H9 (cell line): ENCODE results near the gene ENOPH1. TPM values are rescaled to one million over a fixed set of nuclear protein-coding genes. Genes with fewer than 3 reads are reported as not detected.

Experiments used
- DNase-seq: peaks from one replicate; pipeline ENCODE4 v3.0.0-alpha.2; 2017
- H2AFZ ChIP-seq: one replicate; pipeline ENCODE4 v1.6.1; 2013; ENCODE audit warnings: mild to moderate bottlenecking, low read length, control low read depth, moderate library complexity
- H2AK5ac ChIP-seq: 2 replicates; pipeline ENCODE4 v1.6.1; 2013; ENCODE audit warnings: low read length, control low read depth, mixed read lengths; ENCODE audit not compliant: insufficient read length
- H2BK120ac ChIP-seq: one replicate; pipeline ENCODE4 v1.6.1; 2013; ENCODE audit warnings: low read depth, mild to moderate bottlenecking, low read length, control low read depth, inconsistent platforms; ENCODE audit not compliant: poor library complexity, severe bottlenecking
- H2BK12ac ChIP-seq: 2 replicates; pipeline ENCODE4 v1.6.1; 2013; ENCODE audit warnings: low read length, control low read depth, mixed read lengths, low read depth; ENCODE audit not compliant: insufficient read length
- H2BK15ac ChIP-seq: 2 replicates; pipeline ENCODE4 v1.6.1; 2013; ENCODE audit warnings: low read depth, low read length, control low read depth
- H2BK20ac ChIP-seq: one replicate; pipeline ENCODE4 v1.6.1; 2013; ENCODE audit warnings: low read depth, mild to moderate bottlenecking, low read length, control low read depth, inconsistent platforms; ENCODE audit not compliant: poor library complexity, severe bottlenecking
- H2BK5ac ChIP-seq: 2 replicates; pipeline ENCODE4 v1.6.1; 2013; ENCODE audit warnings: low read length, control low read depth, mixed read lengths; ENCODE audit not compliant: insufficient read length
- H3K14ac ChIP-seq: 2 replicates; pipeline ENCODE4 v1.6.1; 2013; ENCODE audit warnings: low read length, control low read depth; ENCODE audit not compliant: insufficient read depth
- H3K18ac ChIP-seq: 2 replicates; pipeline ENCODE4 v1.6.1; 2013; ENCODE audit warnings: low read depth, mild to moderate bottlenecking, mixed read lengths, low read length, control low read depth; ENCODE audit not compliant: insufficient read length
- H3K23ac ChIP-seq: 2 replicates; pipeline ENCODE4 v1.6.1; 2013; ENCODE audit warnings: low read length, control low read depth, mixed read lengths, low read depth; ENCODE audit not compliant: insufficient read length
- H3K23me2 ChIP-seq: 2 replicates; pipeline ENCODE4 v1.6.1; 2013; ENCODE audit warnings: low read depth, mild to moderate bottlenecking, mixed read lengths, low read length, control low read depth; ENCODE audit not compliant: insufficient read length, poor library complexity, severe bottlenecking
- H3K27ac ChIP-seq: 2 replicates; pipeline ENCODE4 v1.5.1; 2013; ENCODE audit warnings: low read length, control low read depth, mixed read lengths, low read depth; ENCODE audit not compliant: insufficient read length
- H3K27me3 ChIP-seq: 2 replicates; pipeline ENCODE4 v1.6.1; 2013; ENCODE audit warnings: low read length, control low read depth, inconsistent platforms; ENCODE audit not compliant: insufficient read depth
- H3K4ac ChIP-seq: 2 replicates; pipeline ENCODE4 v1.6.1; 2013; ENCODE audit warnings: low read depth, mild to moderate bottlenecking, control low read depth, inconsistent platforms, low read length, moderate library complexity
- H3K4me1 ChIP-seq: 2 replicates; pipeline ENCODE4 v1.6.1; 2013; ENCODE audit warnings: low read length, control low read depth, inconsistent platforms; ENCODE audit not compliant: insufficient read depth
- H3K4me2 ChIP-seq: 2 replicates; pipeline ENCODE4 v1.6.1; 2013; ENCODE audit warnings: low read length, control low read depth, mixed read lengths; ENCODE audit not compliant: insufficient read length, insufficient read depth
- H3K56ac ChIP-seq: 2 replicates; pipeline ENCODE4 v1.6.1; 2013; ENCODE audit warnings: low read depth, mild to moderate bottlenecking, mixed read lengths, low read length, control low read depth; ENCODE audit not compliant: insufficient read length
- H3K79me1 ChIP-seq: 2 replicates; pipeline ENCODE4 v1.6.1; 2013; ENCODE audit warnings: low read depth, mild to moderate bottlenecking, moderate library complexity, low read length, control low read depth, inconsistent platforms; ENCODE audit not compliant: insufficient read depth, poor library complexity, severe bottlenecking
- H3K79me2 ChIP-seq: 2 replicates; pipeline ENCODE4 v1.6.1; 2013; ENCODE audit warnings: low read length, control low read depth, inconsistent platforms; ENCODE audit not compliant: insufficient read depth
- H3K9ac ChIP-seq: 2 replicates; pipeline ENCODE4 v1.6.1; 2013; ENCODE audit warnings: low read length, control low read depth, mixed read lengths; ENCODE audit not compliant: insufficient read length; ENCODE audit errors: extremely low read depth
- H3K9me3 ChIP-seq: one replicate; pipeline ENCODE4 v1.6.1; 2013; ENCODE audit warnings: low read depth, low read length, inconsistent platforms; ENCODE audit not compliant: control insufficient read depth
- H3T11ph ChIP-seq: one replicate; pipeline ENCODE4 v1.6.1; 2013; ENCODE audit warnings: mild to moderate bottlenecking, low read length, control low read depth, inconsistent platforms
- H4K20me1 ChIP-seq: one replicate; pipeline ENCODE4 v1.6.1; 2013; ENCODE audit not compliant: control insufficient read depth, insufficient read length, insufficient read depth
- H4K5ac ChIP-seq: 2 replicates; pipeline ENCODE4 v1.6.1; 2013; ENCODE audit warnings: low read depth, mild to moderate bottlenecking, mixed read lengths, low read length, control low read depth; ENCODE audit not compliant: insufficient read length
- H4K8ac ChIP-seq: replicated peaks from 2 replicates; pipeline ENCODE4 v1.6.1; 2013; ENCODE audit warnings: low read length, control low read depth, mixed read lengths, low read depth; ENCODE audit not compliant: insufficient read length
- H4K91ac ChIP-seq: 2 replicates; pipeline ENCODE4 v1.6.1; 2013; ENCODE audit warnings: low read depth, mild to moderate bottlenecking, moderate library complexity, mixed read lengths, low read length, control low read depth; ENCODE audit not compliant: insufficient read length
- H3K27ac Mint-ChIP-seq, 3 experiments: 2 replicates in 2 of 3; 3 replicates in 1 of 3; pipeline ENCODE4 v1.8.0; 2020 to 2021; ENCODE audit warnings: mixed read lengths in 3 of 3, mild to moderate bottlenecking in 1 of 3, moderate library complexity in 1 of 3
- H3K27me3 Mint-ChIP-seq: 2 replicates; pipeline ENCODE4 v1.8.0; 2021; ENCODE audit warnings: low read depth, mild to moderate bottlenecking, moderate library complexity, mixed read lengths
- H3K36me3 Mint-ChIP-seq, 3 experiments: 2 replicates in 2 of 3; 3 replicates in 1 of 3; pipeline ENCODE4 v1.8.0; 2020 to 2021; ENCODE audit warnings: low read depth in 3 of 3, mixed read lengths in 3 of 3; ENCODE audit not compliant: insufficient read depth in 1 of 3
- H3K4me1 Mint-ChIP-seq, 2 experiments: 2 replicates each; pipeline ENCODE4 v1.8.0; 2020; ENCODE audit warnings: mixed read lengths in 2 of 2
- H3K4me3 Mint-ChIP-seq, 2 experiments: 2 replicates in 1 of 2; 3 replicates in 1 of 2; pipeline ENCODE4 v1.8.0; 2020 to 2021; ENCODE audit warnings: mild to moderate bottlenecking in 2 of 2, mixed read lengths in 2 of 2, moderate library complexity in 1 of 2
- H3K9me3 Mint-ChIP-seq, 2 experiments: 2 replicates in 1 of 2; 3 replicates in 1 of 2; pipeline ENCODE4 v1.8.0; 2020; ENCODE audit warnings: mild to moderate bottlenecking in 2 of 2, mixed read lengths in 2 of 2, moderate library complexity in 1 of 2
- WGBS: extraction: QIAGEN DNeasy Blood & Tissue Kit; methylation state at CpG from one replicate; pipeline ENCODE4 v1.1.7; 2013; ENCODE audit warnings: missing lambda C conversion rate, low lambda C conversion rate, mixed read lengths; ENCODE audit not compliant: insufficient read length; ENCODE audit errors: extremely low coverage; 5-methylcytosine and 5-hydroxymethylcytosine counted together
- total RNA-seq: library from RNA; stranded (reverse); gene quantifications from 2 replicates; pipeline ENCODE4 v1.2.1, GENCODE V29; 2021
- TF ChIP-seq, protein P1 (sequence below): fragments of 200-600 bp; sonication (generic); conservative IDR thresholded peaks from 3 replicates; pipeline ENCODE4 v1.8.0; 2021; ENCODE audit warnings: antibody characterized with exemption, mild to moderate bottlenecking

ENOPH1 gene
- total RNA-seq, 1 experiment from 2014 or later: 62.4 TPM

DNA sequence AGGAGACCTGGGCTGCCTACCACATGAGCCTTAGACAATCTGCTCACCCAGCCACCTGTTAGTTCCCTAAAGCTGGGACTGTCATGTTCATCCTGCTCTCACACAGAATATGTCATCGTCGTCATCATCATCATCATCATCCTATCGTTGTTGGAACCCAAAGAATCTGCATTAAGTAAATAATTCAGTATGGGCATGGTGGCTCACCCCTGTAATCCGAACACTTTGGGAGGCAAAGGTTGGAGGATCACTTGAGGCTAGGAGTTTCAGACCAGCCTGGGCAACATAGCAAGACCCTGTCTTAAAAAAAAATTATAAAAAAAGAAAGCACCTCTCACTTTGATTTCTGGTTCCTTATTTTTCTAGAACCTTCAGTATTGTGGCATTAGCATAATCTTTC lies 6.4 kb downstream of the ENOPH1 start:
- Mint-ChIP-seq H3K36me3 (peaks cover 45 to 60% (median 49%) of the 10 kb centered on the region in 3 experiments), H3K9me3 (no peaks in the 10 kb centered on the region), H3K27me3 (no peaks in the 10 kb centered on the region), H3K4me3 (no peak overlapping the region), H3K4me1 (peaks cover 52 to 54% of the 10 kb centered on the region in 2 experiments), H3K27ac (0 out of 7 replicates have a peak overlapping the region, but pooled peaks of 1 of the 3 experiments have one; percentile 65)
- Histone ChIP-seq H4K20me1 (no peaks in the 10 kb centered on the region), H4K5ac (no peak overlapping the region), H3K9me3 (no peaks in the 10 kb centered on the region), H3K79me1 (no peaks in the 10 kb centered on the region), H4K8ac (no peak overlapping the region), H2BK120ac (no peak overlapping the region), H3T11ph (no peak overlapping the region), H2BK12ac (no peak overlapping the region), H3K27ac (no peak overlapping the region), H3K56ac (no peak overlapping the region), H3K14ac (no peak overlapping the region), H2BK5ac (no peak overlapping the region), H2AFZ (no peak overlapping the region), H3K18ac (no peak overlapping the region), H3K79me2 (peaks cover 82% of the 10 kb centered on the region; the same call in 1 of the 2 replicates), H4K91ac (no peak overlapping the region), H3K4me1 (no peaks in the 10 kb centered on the region; the same call in 1 of the 2 replicates), H2BK20ac (no peak overlapping the region), H3K9ac (no peak overlapping the region), H3K4me2 (no peak overlapping the region), H2AK5ac (no peak overlapping the region), H3K27me3 (no peaks in the 10 kb centered on the region), H2BK15ac (no peak overlapping the region), H3K23ac (no peak overlapping the region), H3K23me2 (no peaks in the 10 kb centered on the region), H3K4ac (no peak overlapping the region)
- TF ChIP-seq, protein P1, sequence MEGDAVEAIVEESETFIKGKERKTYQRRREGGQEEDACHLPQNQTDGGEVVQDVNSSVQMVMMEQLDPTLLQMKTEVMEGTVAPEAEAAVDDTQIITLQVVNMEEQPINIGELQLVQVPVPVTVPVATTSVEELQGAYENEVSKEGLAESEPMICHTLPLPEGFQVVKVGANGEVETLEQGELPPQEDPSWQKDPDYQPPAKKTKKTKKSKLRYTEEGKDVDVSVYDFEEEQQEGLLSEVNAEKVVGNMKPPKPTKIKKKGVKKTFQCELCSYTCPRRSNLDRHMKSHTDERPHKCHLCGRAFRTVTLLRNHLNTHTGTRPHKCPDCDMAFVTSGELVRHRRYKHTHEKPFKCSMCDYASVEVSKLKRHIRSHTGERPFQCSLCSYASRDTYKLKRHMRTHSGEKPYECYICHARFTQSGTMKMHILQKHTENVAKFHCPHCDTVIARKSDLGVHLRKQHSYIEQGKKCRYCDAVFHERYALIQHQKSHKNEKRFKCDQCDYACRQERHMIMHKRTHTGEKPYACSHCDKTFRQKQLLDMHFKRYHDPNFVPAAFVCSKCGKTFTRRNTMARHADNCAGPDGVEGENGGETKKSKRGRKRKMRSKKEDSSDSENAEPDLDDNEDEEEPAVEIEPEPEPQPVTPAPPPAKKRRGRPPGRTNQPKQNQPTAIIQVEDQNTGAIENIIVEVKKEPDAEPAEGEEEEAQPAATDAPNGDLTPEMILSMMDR: no peak
- WGBS: no CpG with 5 or more reads among the region's 4 CpGs
- no peak for DNase-seq
